Urinary bladder (tissue), 4 donors: ENCODE results near the gene SLC4A3. TPM values are rescaled to one million over a fixed set of nuclear protein-coding genes. Genes with fewer than 3 reads are reported as not detected.

Experiments
- DNase-seq: peaks from one replicate; pipeline ENCODE4 v3.0.0-alpha.2; 2015; ENCODE audit errors: extremely low spot score
- H3K27ac ChIP-seq: one replicate; pipeline ENCODE4 v1.5.1; 2013; ENCODE audit warnings: low read depth, mild to moderate bottlenecking, moderate library complexity
- H3K36me3 ChIP-seq: one replicate; pipeline ENCODE4 v1.6.1; 2013; ENCODE audit warnings: mild to moderate bottlenecking, moderate library complexity; ENCODE audit not compliant: insufficient read depth
- H3K4me1 ChIP-seq: one replicate; pipeline ENCODE4 v1.6.1; 2013; ENCODE audit warnings: mild to moderate bottlenecking, moderate library complexity; ENCODE audit not compliant: insufficient read depth
- H3K4me3 ChIP-seq: one replicate; pipeline ENCODE4 v1.5.1; 2013; ENCODE audit warnings: low read depth, low read length
- WGBS: extraction: QIAGEN DNeasy Blood & Tissue Kit; methylation state at CpG from one replicate; pipeline ENCODE4 v1.1.7; 2013; 5-methylcytosine and 5-hydroxymethylcytosine counted together
- polyA plus RNA-seq: library from polyadenylated mRNA; stranded (reverse); fragments of 200-250 nt; gene quantifications from one replicate; pipeline ENCODE4 v1.2.3, GENCODE V29; 2013
- total RNA-seq: library from RNA; depleted of rRNA; stranded (reverse); fragments of >200 nt; gene quantifications from one replicate; pipeline ENCODE4 v1.2.3, GENCODE V29; 2014
- donor health status: healthy with polysubstance abuse.
- donor health status: healthy.

Gene SLC4A3
- 1.3 TPM for total RNA-seq
- 2.6 TPM for polyA plus RNA-seq

- 4% methylated on average over 95 of the region's 103 CpGs for WGBS
- no peak for DNase-seq
- Histone ChIP-seq H3K27ac (no peak within 1 kb of the TSS), H3K4me3 (peak within 1 kb of the TSS; percentile 62), H3K36me3 (no peaks in the 10 kb centered on the region), H3K4me1 (no peaks in the 10 kb centered on the region)
Observed at GRCh38 chr2:219627103-219628100, at the start of gene SLC4A3. TSS of gene SLC4A3 (plus strand) at chr2:219627630. CDS start at chr2:219627993, 363 bp downstream.

GRCh38 chr2:219578811-219579613, 48.4 kb upstream of the SLC4A3 start:
- Histone ChIP-seq H3K4me1 (no peaks in the 10 kb centered on the region), H3K36me3 (no peaks in the 10 kb centered on the region), H3K27ac (no peak overlapping the region), H3K4me3 (no peak overlapping the region)
- 68% methylated on average over 8 of the region's 8 CpGs for WGBS
- no peak for DNase-seq

- 76% methylated on average over 2 of the region's 2 CpGs for WGBS
- no peak for DNase-seq
- Histone ChIP-seq H3K27ac (no peak overlapping the region), H3K36me3 (no peaks in the 10 kb centered on the region), H3K4me3 (no peak overlapping the region), H3K4me1 (no peaks in the 10 kb centered on the region)
Observed at GRCh38 chr2:219581346-219581745, 46.1 kb upstream of the SLC4A3 start.

GRCh38 chr2:219591091-219591490, 36.3 kb upstream of the SLC4A3 start:
- Histone ChIP-seq H3K4me1 (no peaks in the 10 kb centered on the region), H3K36me3 (no peaks in the 10 kb centered on the region), H3K27ac (no peak overlapping the region), H3K4me3 (no peak overlapping the region)
- 96% methylated on average over 4 of the region's 4 CpGs for WGBS
- DNase-seq: no peak

- Histone ChIP-seq H3K36me3 (no peaks in the 10 kb centered on the region), H3K27ac (no peak overlapping the region), H3K4me1 (no peaks in the 10 kb centered on the region), H3K4me3 (no peak overlapping the region)
- 55% methylated on average over 6 of the region's 6 CpGs for WGBS
- no peak for DNase-seq
Observed at GRCh38 chr2:219592736-219593135, 34.7 kb upstream of the SLC4A3 start.

GRCh38 chr2:219593154-219593553, 34.3 kb upstream of the SLC4A3 start:
- 87% methylated on average over 2 of the region's 2 CpGs for WGBS
- no peaks in the 10 kb centered on the region for H3K4me1 ChIP-seq
- H3K36me3 ChIP-seq: no peaks in the 10 kb centered on the region
- H3K4me3 ChIP-seq: no peak overlapping the region
- DNase-seq: no peak
- H3K27ac ChIP-seq: no peak overlapping the region

GRCh38 chr2:219595256-219595655, 32.2 kb upstream of the SLC4A3 start:
- H3K4me3 ChIP-seq: no peak overlapping the region
- WGBS: 32% methylated on average over 3 of the region's 3 CpGs
- DNase-seq: no peak
- no peaks in the 10 kb centered on the region for H3K36me3 ChIP-seq
- H3K4me1 ChIP-seq: no peaks in the 10 kb centered on the region
- H3K27ac ChIP-seq: no peak overlapping the region

- Histone ChIP-seq H3K4me1 (no peaks in the 10 kb centered on the region), H3K36me3 (no peaks in the 10 kb centered on the region), H3K27ac (peak overlapping the region; percentile 73), H3K4me3 (peak overlapping the region; percentile 52)
- DNase-seq: no peak
- WGBS: 8% methylated on average over 19 of the region's 19 CpGs
Observed at GRCh38 chr2:219596954-219597551, 30.4 kb upstream of the SLC4A3 start.

- no peaks in the 10 kb centered on the region for H3K36me3 ChIP-seq
- peak; percentile 95 for DNase-seq
- peak within 1 kb of the TSS; percentile 73 for H3K27ac ChIP-seq
- H3K4me3 ChIP-seq: peak within 1 kb of the TSS; percentile 52
- H3K4me1 ChIP-seq: no peaks in the 10 kb centered on the region
- WGBS: under 1% methylated on average over 57 of the region's 57 CpGs
Observed at GRCh38 chr2:219597552-219598307, 29.7 kb upstream of the SLC4A3 start, which contains the start of gene STK11IP. TSS of gene STK11IP (plus strand) at chr2:219597857. CDS start at chr2:219598120, 263 bp downstream.

- DNase-seq: no peak
- H3K4me3 ChIP-seq: peak overlapping the region; percentile 52
- peak overlapping the region; percentile 59 for H3K27ac ChIP-seq
- WGBS: 28% methylated on average over 9 of the region's 9 CpGs
- H3K4me1 ChIP-seq: no peaks in the 10 kb centered on the region
- no peaks in the 10 kb centered on the region for H3K36me3 ChIP-seq
Observed at GRCh38 chr2:219598308-219599078, 28.9 kb upstream of the SLC4A3 start.

GRCh38 chr2:219603771-219604170, 23.7 kb upstream of the SLC4A3 start:
- DNase-seq: no peak
- H3K4me1 ChIP-seq: no peaks in the 10 kb centered on the region
- no peak overlapping the region for H3K4me3 ChIP-seq
- peaks cover 6% of the 10 kb centered on the region for H3K36me3 ChIP-seq
- H3K27ac ChIP-seq: no peak overlapping the region
- 88% methylated on average over 5 of the region's 5 CpGs for whole genome bisulfite sequencing

GRCh38 chr2:219605607-219605954, 21.8 kb upstream of the SLC4A3 start:
- no peaks in the 10 kb centered on the region for H3K4me1 ChIP-seq
- no peak overlapping the region for H3K27ac ChIP-seq
- DNase-seq: no peak
- H3K36me3 ChIP-seq: peaks cover 6% of the 10 kb centered on the region
- no peak overlapping the region for H3K4me3 ChIP-seq
- 90% methylated on average over 6 of the region's 6 CpGs for WGBS
